NCI-H526 treated with DMSO at 0.1 percent for 48 hours (cell line): Measurements from ENCODE around the gene GPR180.

Source experiments
- DNase-seq: peaks from one replicate; lab custom pipeline; 2025; lab: John Stamatoyannopoulos, UW

Gene GPR180

DNA sequence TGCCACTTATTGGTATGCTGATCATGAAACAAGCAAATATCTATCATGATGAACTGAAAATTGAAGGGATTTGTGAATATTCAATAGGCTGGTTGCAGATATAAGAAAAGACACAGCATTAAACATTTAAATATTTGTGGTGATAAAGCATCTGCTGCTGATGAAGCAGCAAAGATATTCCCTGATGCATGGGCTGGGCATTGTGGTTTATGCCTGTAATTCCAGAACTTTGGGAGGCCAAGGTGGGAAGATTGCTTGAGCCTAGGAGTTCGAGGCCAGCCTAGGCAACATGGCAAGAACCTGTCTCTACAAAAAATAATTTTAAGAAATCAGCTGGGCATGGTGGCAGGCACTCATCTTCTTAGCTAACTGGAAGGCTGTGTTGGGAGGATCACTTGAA is 54.5 kb downstream of the GPR180 start:
- DNase-seq: no peak

DNA sequence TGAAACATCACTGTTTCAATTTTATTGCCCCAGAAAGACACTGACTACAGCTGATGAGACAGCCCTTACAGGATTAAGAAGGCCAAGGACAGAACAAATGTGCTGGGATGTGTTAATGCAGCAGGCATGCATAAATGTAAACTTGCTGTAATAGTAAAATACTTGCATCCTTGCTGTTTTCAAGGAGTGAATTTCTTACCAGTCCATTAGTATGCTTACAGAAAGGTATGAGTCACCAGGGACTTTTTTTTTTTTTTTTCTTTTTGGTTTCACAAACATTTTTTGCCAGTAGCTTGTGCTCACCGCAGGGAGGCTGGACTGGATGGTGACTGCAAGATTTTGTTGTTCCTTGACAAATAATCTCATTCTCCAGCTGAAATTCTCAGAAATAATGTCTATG is 55.1 kb downstream of the GPR180 start:
- no peak for DNase-seq

DNA sequence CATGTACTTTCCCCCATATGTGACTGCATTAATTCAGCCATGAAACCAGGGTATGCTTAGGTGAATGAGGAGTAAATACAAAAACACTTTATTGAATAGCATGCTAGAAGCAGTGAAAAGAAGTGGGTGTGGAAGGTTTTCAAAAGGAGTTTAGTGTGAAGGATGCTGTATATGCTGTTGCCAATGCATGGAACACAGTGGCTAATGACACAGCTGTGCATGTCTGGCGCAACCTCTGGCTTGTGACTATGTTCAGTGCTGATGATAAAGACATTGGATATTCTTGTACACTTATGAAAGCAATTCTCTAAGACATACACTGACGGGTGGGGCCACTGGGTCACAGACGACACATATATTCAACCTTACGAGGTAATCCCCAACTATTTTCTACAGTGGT is 55.5 kb downstream of the GPR180 start:
- no peak for DNase-seq

DNA sequence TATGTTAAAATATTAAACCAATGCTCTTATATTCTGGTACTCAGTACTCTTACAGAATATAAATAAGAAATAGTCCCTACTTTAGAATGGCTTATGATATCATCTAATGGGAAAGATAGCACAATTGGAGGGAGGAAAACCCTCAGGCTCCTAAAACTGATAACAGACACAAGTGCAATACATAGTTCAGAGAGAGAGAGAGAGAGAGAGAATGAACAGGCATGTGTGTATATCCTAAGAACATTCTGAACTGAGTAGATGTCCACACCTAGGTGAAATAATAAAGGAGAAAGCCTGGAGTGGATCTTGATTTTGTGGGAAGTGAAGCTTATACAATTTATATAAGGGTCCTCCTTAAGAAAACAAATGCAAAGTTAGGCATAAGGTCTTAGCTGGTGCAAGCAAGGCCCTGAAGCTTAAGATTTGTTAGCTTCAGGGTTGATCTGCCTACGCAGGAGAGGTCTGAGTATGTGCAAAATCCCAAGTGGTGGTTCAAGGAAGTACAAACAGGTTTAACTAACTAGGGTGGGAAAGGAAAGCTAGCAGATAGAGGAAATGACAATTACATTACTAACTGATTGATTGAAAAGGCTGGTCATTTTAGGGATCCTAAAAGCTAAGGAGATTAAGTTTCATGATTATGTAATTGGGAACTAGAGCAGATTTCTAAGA is 57.4 kb downstream of the GPR180 start:
- no peak for DNase-seq

DNA sequence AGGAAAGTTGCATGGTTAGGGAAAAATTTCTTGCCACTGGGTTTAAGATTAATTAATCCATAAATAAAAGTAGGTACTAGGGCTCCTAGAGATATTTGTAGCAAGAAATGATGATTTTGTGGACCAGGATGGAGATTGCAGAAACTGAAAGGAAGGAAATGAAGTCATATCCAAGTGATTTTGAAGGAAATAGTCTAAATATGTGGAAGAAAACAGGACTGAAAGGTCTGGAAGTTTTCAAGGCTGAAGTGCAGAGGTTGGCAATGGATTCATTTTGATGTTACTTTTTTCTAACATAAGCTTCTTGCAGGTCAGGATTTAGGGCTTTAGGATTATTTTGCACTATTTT is 57.9 kb downstream of the GPR180 start:
- no peak for DNase-seq

DNA sequence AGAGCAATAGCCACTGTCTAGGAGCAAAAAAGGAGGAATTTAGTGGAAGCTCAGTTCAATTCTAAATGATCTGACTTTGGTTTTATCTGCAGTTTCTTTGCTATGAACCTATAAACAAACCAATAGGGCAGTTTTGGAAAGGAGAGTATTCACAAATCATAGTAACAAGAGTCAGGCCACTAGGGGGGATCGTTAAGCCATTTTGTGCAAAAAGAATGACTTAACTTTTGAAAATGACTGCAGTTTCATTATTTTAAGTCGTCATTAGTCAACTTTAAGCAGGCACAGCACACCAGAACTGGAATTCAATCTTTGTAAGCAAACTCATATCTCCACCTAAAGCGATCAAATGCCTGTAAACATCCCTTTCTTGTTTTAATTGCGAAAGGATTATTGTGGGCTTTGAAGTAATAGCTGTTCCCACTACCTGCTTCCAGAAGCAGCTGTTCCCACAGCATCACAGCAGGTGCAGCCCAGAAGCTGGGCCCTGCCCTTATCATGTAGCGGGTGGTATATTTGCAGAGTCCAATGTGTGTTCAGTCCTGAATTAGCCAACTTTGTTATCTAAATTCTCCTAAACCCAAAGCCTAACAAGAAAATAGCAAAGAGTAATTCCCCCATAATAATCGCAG is 59.2 kb downstream of the GPR180 start:
- DNase-seq: peak; percentile 58

DNA sequence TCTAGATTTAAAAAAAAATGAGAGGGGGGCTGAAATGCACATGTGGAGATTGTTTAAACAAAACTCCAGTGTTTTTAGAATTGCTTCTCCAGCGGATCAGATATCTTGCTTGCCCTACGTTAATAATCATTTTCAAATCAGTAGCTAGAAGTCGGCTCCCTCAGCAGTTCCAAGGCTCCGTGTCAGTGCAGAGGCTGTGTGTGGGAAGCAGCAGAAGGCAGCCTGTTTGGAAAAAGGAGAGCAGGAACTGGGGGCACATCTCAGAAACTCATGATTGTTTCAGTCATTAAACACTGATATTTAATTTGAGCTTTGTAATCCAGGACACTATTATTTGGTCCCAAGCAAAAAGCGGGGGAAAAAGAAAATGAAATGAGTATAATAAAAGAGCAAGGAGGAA is 59.7 kb downstream of the GPR180 start:
- no peak for DNase-seq

DNA sequence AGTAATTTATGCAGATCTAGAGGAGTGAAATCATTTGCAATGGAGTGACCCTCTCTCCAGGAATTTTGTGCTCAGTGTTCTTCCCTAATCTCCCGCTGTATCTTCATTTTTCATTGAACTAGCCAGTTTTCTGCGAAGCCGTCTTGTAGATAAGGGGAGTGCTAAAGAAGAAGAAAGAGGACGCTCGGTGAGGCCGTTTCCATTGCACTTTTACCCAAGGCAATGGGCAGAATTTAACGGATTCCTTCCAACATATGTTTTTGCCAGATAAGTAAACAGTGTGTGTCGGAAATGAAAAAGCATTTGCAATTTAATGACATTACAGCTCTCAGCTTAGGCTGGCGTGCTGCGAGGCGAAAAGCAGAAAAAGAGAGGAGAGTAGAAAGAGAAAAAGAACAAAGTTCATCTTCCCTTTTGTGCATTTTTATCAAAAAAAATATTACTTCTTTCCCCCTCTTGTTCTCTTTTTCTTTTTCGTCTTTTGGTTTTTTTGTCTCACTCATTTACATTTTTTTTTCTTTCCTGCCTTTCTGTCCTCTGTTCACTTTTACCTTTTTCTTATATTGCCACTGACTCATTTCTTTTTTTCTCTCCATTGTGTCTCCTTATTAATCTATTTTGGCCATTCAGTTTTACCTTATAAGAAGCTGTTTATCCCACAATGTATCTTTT is 60.8 kb downstream of the GPR180 start:
- no peak for DNase-seq

DNA sequence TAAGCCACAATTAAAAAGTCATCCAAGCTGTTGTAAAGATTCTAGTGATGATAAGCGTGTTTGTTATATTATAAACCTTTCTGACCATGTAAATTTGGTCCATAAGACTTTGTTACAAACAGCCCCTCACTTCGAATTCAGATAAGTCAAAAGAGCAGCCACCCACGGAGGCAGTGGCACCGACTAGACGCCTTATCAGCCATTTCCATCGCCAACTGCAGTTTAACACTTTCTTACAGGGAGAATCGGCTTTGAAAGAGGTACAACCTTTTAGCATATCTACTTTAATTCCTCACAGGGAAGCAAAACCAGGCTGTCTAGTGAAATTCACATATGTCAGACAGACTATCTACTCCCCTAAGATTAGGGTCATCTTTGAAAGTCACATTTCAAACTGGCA is 63.2 kb downstream of the GPR180 start:
- DNase-seq: no peak

DNA sequence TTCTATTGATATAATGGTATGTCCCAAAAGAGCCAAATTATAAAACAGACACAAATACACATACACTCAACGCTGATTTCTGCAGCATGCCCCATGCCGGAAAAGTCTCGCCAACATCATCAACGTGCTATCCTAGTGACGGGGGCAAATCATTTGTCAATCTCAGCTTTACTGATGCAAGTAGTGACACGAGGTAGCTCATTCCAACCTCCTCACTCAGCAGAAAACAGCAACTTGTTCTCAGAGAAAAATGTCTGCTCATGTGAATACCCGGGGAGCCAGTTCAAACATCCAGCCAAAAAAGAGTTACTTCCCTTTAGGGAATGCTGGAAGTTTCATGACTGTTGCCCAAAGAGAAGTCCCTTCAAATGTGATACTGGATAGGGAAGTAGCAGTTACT is 64.4 kb downstream of the GPR180 start:
- no peak for DNase-seq

DNA sequence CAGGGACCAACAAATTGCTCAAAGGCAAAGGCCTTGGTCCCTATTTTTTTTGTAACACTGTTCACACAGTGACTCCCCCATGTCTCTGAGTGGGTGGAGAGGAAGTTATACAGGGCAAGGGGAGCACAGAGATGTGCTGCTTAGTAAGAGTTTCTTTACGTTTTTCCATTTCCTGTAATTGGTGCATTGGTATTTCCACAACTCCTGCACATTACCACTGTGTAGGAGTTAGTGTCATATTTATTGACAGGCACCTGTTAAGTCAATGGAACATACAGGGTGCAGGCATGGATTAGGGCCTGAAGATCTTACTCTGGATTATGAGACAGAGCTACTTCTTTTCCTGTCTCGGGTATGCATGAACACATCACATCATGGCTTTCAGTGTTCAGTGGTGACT is 65.5 kb downstream of the GPR180 start:
- no peak for DNase-seq

DNA sequence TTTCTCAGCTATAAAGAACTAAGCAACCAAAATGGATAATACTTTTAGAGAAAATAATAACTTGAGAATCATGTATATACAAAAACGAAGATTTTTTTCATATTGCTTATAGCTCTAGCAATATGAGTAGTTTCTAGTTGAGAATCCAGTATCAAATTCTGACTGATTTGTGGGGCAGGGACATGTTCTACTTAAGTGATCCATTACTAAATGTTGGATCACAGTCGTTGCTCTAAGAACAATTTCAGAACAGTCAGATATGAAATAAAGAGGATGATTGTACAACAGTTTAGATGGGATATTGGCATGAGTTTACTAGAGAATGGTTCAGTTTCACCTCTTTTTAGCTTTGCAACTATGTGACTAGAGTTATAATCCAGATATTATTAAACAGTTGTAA is 70.7 kb downstream of the GPR180 start:
- DNase-seq: no peak

DNA sequence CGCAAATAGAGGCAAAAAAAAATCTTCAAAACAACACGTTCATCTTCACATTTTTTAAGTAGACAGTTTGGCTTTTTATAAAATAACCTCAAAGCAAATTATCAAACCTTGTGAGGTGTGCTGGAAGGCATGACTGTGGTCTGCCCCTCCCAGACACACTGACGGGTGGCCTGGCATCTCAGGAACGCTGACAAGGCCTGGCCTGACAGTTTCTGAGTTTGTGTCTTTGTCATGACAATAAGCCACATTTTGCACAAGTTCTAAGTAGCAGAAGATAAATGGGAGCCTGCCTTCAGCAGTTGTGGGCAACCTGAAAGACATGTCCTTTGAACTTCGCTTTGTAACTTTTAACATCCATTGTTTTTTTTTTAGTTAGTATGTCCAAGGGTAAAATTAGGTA is 72.2 kb downstream of the GPR180 start:
- no peak for DNase-seq

DNA sequence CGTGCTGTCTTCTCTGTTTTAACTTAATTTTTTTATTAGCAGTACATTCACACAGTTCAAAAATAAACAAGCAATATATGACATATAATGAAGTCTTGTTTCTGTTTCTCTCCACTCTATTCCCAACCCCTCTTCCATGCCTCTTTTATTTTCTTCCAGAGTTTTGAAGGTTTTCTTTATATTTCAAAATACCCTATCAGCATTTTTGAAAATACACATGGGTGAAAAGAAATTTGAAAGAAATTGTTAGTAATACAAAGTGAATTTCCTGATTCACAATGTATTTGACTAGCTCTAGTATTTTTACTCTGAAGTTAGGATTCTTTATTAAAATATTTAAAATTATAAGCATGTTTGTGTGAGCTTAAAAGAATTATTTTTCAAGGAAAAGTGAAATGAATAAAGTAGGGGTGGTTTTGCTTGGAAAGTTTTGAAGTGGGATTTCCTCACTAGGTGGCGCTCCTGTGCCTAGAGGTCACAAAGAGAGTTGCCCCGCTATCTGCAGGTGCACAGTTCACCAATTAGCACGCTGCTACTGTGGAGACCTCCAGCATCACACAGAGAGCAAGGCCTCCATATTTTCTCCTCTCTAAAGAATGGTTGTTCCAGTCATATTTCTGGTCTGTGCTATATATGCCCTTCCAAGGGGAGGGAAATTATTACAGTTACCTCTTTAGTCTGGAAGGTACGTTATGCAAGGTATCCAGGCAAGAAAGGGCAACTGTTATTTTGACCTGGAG is 73.1 kb downstream of the GPR180 start:
- peak; percentile 66 for DNase-seq

DNA sequence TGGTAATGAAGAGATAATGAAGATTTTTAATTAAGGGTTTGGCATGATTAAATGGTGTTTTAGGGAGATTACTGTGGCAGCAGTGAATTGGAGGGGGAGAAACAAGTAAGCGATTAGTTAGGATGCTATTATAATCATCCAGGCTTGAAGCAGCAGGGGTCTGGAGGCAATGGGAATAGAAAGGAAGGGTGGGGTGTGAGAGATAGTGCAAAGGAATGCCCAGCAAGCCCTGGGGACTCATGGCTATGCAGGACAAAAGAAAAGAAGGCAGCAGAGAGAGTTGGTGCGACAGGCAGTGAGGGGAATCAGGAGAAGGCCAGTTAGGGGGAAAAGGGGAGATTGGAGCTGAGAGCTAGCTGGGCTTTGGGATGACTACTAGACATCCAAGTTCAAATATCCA is 76.1 kb downstream of the GPR180 start:
- no peak for DNase-seq

DNA sequence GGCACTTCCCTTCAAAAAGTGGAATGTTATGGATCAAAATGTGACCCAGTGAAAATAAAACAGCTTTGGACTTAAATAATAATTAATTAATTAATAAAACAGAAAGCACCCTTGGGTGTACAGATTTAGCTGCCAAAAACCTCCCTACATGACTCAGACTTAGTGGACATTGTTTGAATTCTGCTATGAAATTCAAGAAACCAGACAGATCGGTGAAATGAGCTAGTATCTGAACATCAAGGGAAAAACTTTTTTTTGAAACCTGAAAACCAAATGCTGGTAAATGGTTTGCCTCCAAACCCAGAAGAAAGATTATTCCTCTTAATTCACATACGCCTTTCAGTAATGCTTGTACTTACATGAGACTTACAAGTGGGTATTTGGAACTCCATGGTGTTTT is 77.2 kb downstream of the GPR180 start:
- DNase-seq: no peak

DNA sequence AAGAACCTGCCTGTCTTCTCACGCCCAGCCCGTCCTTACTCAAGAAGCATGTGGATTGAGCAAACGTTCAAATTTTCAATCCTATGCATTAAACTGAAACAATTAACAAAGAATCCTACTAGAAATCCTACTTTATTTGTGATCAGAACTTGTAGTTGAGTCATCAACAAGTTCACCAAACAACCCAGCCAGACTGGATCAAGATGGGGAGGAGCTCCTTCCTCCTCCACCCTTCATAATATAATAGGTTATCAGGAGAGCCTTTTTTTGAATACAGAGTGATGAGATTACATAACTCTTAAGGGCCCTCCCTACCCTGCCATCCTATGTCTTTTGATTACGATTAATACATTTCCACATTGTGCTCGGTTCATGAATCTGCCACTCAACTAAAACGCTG is 78.0 kb downstream of the GPR180 start:
- no peak for DNase-seq

DNA sequence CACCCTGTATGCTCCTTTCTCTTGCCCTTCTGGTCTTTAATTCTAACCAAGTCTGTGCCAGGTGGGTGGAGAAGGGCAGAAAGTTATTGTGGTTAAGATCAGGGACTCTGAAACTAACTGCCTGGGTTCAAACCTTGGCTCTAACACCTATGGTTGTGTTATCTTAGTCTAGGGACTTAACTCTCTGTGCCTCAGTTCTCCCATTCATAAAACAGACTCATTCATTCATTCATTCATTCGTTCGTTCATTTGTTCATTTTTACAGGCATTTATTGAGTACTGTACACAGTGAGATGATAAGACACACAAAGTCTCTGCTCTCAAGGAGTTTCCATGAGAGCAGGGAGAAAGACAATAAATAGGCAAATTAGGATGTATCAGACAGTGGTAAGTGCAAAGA is 80.6 kb downstream of the GPR180 start:
- no peak for DNase-seq

DNA sequence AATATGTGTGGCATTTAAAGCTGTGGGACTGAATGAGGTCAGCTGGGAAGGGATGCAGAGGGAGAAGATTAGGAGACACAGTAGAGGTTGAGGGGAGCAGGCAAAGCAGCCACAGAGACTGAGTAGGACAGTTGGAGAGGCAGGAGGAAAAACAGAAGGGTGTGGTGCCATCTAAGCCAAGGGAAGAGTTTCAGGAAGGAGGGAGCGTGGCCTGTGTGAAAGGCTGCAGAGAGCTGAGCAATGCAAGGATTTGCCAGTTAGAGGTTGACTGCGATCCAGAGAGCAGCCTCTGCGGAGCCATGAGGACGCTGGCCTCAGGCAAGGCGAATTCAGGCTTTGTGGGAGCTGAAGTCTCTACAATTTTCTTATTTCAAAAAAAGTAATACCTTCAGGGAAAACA is 81.8 kb downstream of the GPR180 start:
- no peak for DNase-seq
